Thymus (tissue), 14 donors: ENCODE results near the gene PPM1H. TPM values are rescaled to one million over a fixed set of nuclear protein-coding genes. Genes with fewer than 3 reads are reported as not detected.

Experiments
- DNase-seq, 9 donors: peaks; one replicate each; pipeline ENCODE4 v3.0.0-alpha.2; 2013; ENCODE audit warnings: low spot score in 9 of 9, low read depth in 6 of 9, missing footprints in 1 of 9
- H3K27ac ChIP-seq, 2 donors: one replicate each; pipeline ENCODE4 v1.5.1; 2013; ENCODE audit warnings: control low read depth in 1 of 2, low read depth in 1 of 2, low read length in 1 of 2, mild to moderate bottlenecking in 1 of 2, moderate library complexity in 1 of 2
- H3K27me3 ChIP-seq, 2 donors: one replicate each; pipeline ENCODE4 v1.5.1; 2013; ENCODE audit warnings: low read length in 1 of 2; ENCODE audit not compliant: control insufficient read depth in 2 of 2, insufficient read depth in 1 of 2
- H3K36me3 ChIP-seq, 2 donors: one replicate each; pipeline ENCODE4 v1.5.1; 2013; ENCODE audit warnings: low read length in 1 of 2, mild to moderate bottlenecking in 1 of 2, moderate library complexity in 1 of 2; ENCODE audit not compliant: control insufficient read depth in 2 of 2, insufficient read depth in 2 of 2
- H3K4me1 ChIP-seq, 2 donors: one replicate each; pipeline ENCODE4 v1.5.1; 2013; ENCODE audit warnings: low read length in 2 of 2; ENCODE audit not compliant: control insufficient read depth in 2 of 2, insufficient read depth in 2 of 2
- H3K4me3 ChIP-seq, 2 donors: one replicate each; pipeline ENCODE4 v1.5.1; 2013; ENCODE audit warnings: low read length in 2 of 2, control low read depth in 1 of 2, mild to moderate bottlenecking in 1 of 2
- H3K9me3 ChIP-seq, 2 donors: one replicate each; pipeline ENCODE4 v1.5.1; 2013; ENCODE audit warnings: low read length in 1 of 2, mild to moderate bottlenecking in 1 of 2; ENCODE audit not compliant: control insufficient read depth in 2 of 2, insufficient read depth in 1 of 2
- WGBS: extraction: QIAGEN DNeasy Blood & Tissue Kit; methylation state at CpG from one replicate; pipeline ENCODE4 v1.1.7; 2013; 5-methylcytosine and 5-hydroxymethylcytosine counted together
- long read RNA-seq, 10 donors: transcript quantifications; one replicate each; lab custom pipeline, GENCODE V29; 2026
- polyA plus RNA-seq: library from polyadenylated mRNA; stranded (reverse); fragments of 200-250 nt; gene quantifications from one replicate; pipeline ENCODE4 v1.2.3, GENCODE V29; 2013
- total RNA-seq: library from RNA; stranded (reverse); fragments of 120-200 nt; gene quantifications from one replicate; pipeline ENCODE4 v1.2.4, GENCODE V29; 2013
- donor health status: healthy.

PPM1H gene
- total RNA-seq (3.6 TPM), polyA plus RNA-seq (7.8 TPM)
- long read RNA-seq, donor 1, result 0 reads
- long read RNA-seq, donor 2, result 0 reads
- long read RNA-seq, donor 3, partial matches to known transcripts, result 6 of 6 reads
- long read RNA-seq, donor 3, other reads (novel, unspliced or antisense), result 0 of 6 reads
- long read RNA-seq, donor 4, full-length matches to known transcripts, result 1 of 1 reads
- long read RNA-seq, donor 4, partial matches to known transcripts, result 0 of 1 reads
- long read RNA-seq, donor 4, other reads (novel, unspliced or antisense), result 0 of 1 reads
- long read RNA-seq, donor 5, full-length matches to known transcripts, result 2 of 2 reads
- long read RNA-seq, donor 5, partial matches to known transcripts, result 0 of 2 reads
- long read RNA-seq, donor 5, other reads (novel, unspliced or antisense), result 0 of 2 reads
- long read RNA-seq, donor 6, result 0 reads
- long read RNA-seq, donor 7, result 0 reads
- long read RNA-seq, donor 8, full-length matches to known transcripts, result 1 of 1 reads
- long read RNA-seq, donor 8, partial matches to known transcripts, result 0 of 1 reads
- long read RNA-seq, donor 8, other reads (novel, unspliced or antisense), result 0 of 1 reads
- long read RNA-seq, donor 9, result 0 reads
- long read RNA-seq, donor 10, full-length matches to known transcripts, result 1 of 1 reads
- long read RNA-seq, donor 10, partial matches to known transcripts, result 0 of 1 reads
- long read RNA-seq, donor 10, other reads (novel, unspliced or antisense), result 0 of 1 reads

- Histone ChIP-seq H3K36me3 (no peaks in the 10 kb centered on the region), H3K4me3 (peak within 1 kb of the TSS; percentile 46 to 63), H3K9me3 (no peaks in the 10 kb centered on the region), H3K27ac (no peak within 1 kb of the TSS), H3K4me1 (peaks cover 7 to 18% of the 10 kb centered on the region in 2 donors), H3K27me3 (peaks cover 11 to 44% of the 10 kb centered on the region in 2 donors)
- DNase-seq, result peak in 7 of 9 donors; percentile 37 to 71 (median 53)
- WGBS, result 2% methylated on average over 69 of the region's 69 CpGs
These were observed at the start of gene PPM1H for GRCh38 chr12:62934799-62935674. PPM1H (minus strand) TSS chr12:62935150; CDS start chr12:62934736, 414 bp downstream.

DNA sequence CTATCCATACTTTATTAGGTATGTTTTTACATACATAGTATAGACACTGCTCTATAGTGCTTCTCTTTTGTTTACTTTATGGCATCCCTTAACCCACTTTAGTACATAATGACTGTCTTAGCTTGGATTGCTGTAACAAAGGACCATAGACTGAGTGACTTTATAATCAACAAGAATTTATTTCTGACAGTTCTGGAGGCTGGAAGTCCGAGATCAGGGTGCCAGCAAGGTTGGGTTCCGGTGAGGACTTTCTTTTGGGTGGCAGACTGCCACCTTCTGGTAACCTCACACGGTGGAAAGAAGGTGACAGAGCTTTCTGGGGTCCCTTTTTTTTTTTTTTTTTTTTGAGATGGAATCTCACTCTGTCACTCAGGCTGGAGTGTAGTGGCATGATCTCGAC lies 48.6 kb upstream of the PPM1H start:
- 45% methylated on average over 4 of the region's 4 CpGs for WGBS
- H3K9me3 ChIP-seq, result no peaks in the 10 kb centered on the region
- H3K36me3 ChIP-seq, result no peaks in the 10 kb centered on the region

DNA sequence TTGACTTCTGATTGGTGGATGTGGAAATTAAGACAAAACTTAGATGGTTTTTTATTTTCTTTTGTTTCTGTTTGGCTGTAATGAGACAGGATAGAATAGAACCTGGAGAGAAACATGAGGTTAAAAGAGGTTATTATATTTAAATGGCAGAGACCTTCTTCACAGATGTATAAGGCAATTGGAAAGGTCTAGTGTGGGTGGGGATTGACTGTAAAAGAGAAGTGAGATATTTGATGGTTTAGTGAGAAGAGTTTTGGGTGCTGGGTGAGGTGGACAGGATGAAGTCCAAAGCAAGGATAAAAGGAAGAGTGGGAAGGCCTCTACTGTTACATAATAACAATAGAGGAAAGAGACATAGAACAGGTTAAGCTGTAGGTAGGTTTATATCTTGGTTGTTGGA lies 43.8 kb upstream of the PPM1H start:
- Histone ChIP-seq H3K36me3 (no peaks in the 10 kb centered on the region), H3K4me3 (no peak overlapping the region), H3K27me3 (no peaks in the 10 kb centered on the region), H3K27ac (no peak overlapping the region), H3K9me3 (no peaks in the 10 kb centered on the region), H3K4me1 (no peaks in the 10 kb centered on the region)
- no peak for DNase-seq

More for the DNA sequence above, 48.6 kb upstream of the PPM1H start:
- Histone ChIP-seq H3K27me3 (no peaks in the 10 kb centered on the region), H3K4me1 (no peaks in the 10 kb centered on the region), H3K27ac (no peak overlapping the region), H3K4me3 (no peak overlapping the region)
- DNase-seq, result no peak

GRCh38 chr12:62977883-62978282 lies 42.9 kb upstream of the PPM1H start:
- no peaks in the 10 kb centered on the region for H3K4me1 ChIP-seq
- 97% methylated on average over 1 of the region's 1 CpG for WGBS

GRCh38 chr12:62977418-62977817 lies 42.5 kb upstream of the PPM1H start:
- DNase-seq, result no peak
- 91% methylated on average over 5 of the region's 5 CpGs for WGBS
- no peaks in the 10 kb centered on the region for H3K36me3 ChIP-seq
- H3K4me1 ChIP-seq, result no peaks in the 10 kb centered on the region
- no peak overlapping the region for H3K27ac ChIP-seq
- no peaks in the 10 kb centered on the region for H3K27me3 ChIP-seq
- no peaks in the 10 kb centered on the region for H3K9me3 ChIP-seq
- no peak overlapping the region for H3K4me3 ChIP-seq

More at GRCh38 chr12:62977883-62978282, 42.9 kb upstream of the PPM1H start:
- Histone ChIP-seq H3K36me3 (no peaks in the 10 kb centered on the region), H3K27ac (no peak overlapping the region), H3K27me3 (no peaks in the 10 kb centered on the region), H3K4me3 (no peak overlapping the region), H3K9me3 (no peaks in the 10 kb centered on the region)
- no peak for DNase-seq

- Histone ChIP-seq H3K4me1 (no peaks in the 10 kb centered on the region), H3K27ac (no peak overlapping the region), H3K27me3 (no peaks in the 10 kb centered on the region), H3K4me3 (no peak overlapping the region), H3K36me3 (no peaks in the 10 kb centered on the region), H3K9me3 (no peaks in the 10 kb centered on the region)
- DNase-seq, result no peak
- WGBS, result 96% methylated on average over 4 of the region's 4 CpGs
These were observed 41.2 kb upstream of the PPM1H start for GRCh38 chr12:62976110-62976662.

- Histone ChIP-seq H3K27me3 (no peaks in the 10 kb centered on the region), H3K9me3 (no peaks in the 10 kb centered on the region), H3K36me3 (no peaks in the 10 kb centered on the region), H3K27ac (no peak overlapping the region), H3K4me3 (no peak overlapping the region), H3K4me1 (no peaks in the 10 kb centered on the region)
- 98% methylated on average over 1 of the region's 1 CpG for WGBS
- no peak for DNase-seq
These were observed 37.0 kb upstream of the PPM1H start for GRCh38 chr12:62971769-62972525.

DNA sequence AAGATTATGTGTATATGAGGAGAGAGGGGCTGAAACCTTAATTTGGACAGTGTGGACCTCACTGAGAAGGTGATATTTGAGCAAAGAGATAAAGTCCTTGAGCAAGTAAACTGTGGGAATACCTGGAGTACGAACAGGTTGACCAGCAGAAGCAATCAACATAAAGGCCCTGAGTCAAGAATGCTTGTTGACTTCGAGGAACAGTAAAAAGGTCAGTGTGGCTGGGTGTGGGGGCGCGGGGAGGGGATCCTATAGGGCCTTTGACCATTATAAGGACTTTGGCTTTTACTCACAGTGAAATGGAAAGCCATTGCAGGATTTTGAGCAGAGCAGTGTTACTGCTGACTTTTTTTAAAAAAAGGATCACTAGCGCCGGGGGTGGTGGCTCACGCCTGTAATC lies 34.7 kb upstream of the PPM1H start:
- no peaks in the 10 kb centered on the region for H3K4me1 ChIP-seq
- no peaks in the 10 kb centered on the region for H3K9me3 ChIP-seq
- no peaks in the 10 kb centered on the region for H3K36me3 ChIP-seq
- no peak for DNase-seq
- H3K27me3 ChIP-seq, result no peaks in the 10 kb centered on the region
- no peak overlapping the region for H3K27ac ChIP-seq
- no peak overlapping the region for H3K4me3 ChIP-seq
- 96% methylated on average over 7 of the region's 7 CpGs for WGBS
